Stimulated activated CD8-positive, alpha-beta memory T cell treated with anti-CD3 and anti-CD28 coated beads, Interleukin-7, amount 100 ng/mL, for 24 hours (primary cell): ENCODE results near the gene EML3.

Source experiments
- DNase-seq: peaks from one replicate; pipeline ENCODE4 v3.0.0-alpha.2; 2020; ENCODE audit warnings: low read depth

Gene EML3

GRCh38 chr11:62552485-62553079 lies 60.0 kb downstream of the EML3 start:
- DNase-seq = no peak
